ENCODE measurements around the gene FTCD.

DNA sequence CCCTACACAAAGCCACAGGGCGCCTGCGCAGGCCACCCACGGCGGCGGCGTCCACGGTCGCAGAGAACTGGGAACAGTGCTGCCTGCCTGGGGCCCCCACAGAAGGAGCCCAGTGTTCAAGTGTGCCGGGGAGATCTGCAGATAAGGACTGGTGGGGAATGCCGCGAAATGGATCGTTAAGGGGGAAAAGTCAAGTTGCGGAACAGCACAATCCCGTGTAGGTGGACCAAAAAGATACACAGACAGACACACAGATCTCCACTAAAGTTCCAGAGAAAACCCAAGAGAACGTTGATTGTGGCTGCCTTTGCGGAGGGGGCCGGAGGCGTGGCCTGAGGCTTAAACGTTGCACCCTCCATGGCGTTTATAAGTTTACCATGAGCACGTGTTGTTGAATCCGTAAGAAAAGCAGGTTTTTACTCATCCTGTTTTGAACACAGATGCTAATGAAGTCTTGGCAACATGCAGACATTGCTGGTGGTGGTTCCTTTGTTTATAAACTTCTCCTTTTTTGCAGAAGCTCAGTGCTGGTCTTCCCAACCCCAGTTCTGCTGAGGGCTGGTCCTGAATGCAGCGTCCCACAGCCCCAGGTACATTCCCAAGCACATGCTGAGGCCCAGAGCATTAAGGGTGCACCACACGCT is 24.8 kb upstream of the FTCD start:
- TF ChIP-seq POLR2AphosphoS5 (IDR thresholded peaks at IDR 0.05; ENCODE audit: low read depth, low read length), result no peak
- TF ChIP-seq SIN3A (IDR thresholded peaks at IDR 0.05; ENCODE audit: borderline replicate concordance, insufficient read depth, low read length), result no peak
- no peak for TF ChIP-seq TAF1 (IDR thresholded peaks at IDR 0.05; ENCODE audit: borderline replicate concordance, insufficient read depth, low read length)

All from PFSK-1 (cell line).